Amniotic stem cell (primary cell): Measurements from ENCODE around the gene OXER1.

ENCODE experiments used
- DNase-seq: peaks from one replicate; lab custom pipeline; 2025; lab: John Stamatoyannopoulos, UW

Gene OXER1

DNA sequence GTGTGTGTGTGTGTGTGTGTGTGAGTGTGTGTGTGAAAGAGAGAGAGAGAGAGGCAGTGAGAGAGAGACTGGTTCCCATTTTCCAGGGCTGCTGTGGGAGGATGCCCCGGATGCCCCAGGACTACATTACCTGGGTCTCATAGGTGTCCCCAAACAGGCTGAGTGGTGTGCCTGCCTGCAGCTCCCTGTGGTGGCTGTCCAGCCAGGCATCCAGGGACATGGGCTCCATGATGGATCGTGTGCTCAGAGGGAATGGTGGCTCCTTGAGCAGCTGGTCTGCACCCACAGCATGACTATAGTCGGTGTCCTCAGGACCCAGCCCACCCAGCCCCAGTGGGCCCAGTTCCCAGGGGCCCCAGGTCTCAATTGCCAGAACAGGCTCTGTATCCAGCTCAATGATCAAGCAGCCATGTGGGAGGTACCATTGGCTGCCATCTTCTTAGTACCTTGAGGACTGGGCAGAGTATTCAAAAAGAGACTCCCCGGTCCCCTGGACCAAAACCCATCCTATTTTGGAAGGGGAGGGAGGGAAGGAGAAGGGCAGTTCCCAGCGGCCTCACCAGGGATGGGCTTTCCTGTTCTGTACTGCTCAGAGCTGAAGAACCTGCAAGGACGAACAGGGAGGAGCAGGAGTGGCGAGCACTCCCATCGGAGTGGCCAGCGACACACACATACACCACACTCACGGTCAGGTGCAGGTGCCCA is 5.8 kb upstream of the OXER1 start:
- DNase-seq: no peak

DNA sequence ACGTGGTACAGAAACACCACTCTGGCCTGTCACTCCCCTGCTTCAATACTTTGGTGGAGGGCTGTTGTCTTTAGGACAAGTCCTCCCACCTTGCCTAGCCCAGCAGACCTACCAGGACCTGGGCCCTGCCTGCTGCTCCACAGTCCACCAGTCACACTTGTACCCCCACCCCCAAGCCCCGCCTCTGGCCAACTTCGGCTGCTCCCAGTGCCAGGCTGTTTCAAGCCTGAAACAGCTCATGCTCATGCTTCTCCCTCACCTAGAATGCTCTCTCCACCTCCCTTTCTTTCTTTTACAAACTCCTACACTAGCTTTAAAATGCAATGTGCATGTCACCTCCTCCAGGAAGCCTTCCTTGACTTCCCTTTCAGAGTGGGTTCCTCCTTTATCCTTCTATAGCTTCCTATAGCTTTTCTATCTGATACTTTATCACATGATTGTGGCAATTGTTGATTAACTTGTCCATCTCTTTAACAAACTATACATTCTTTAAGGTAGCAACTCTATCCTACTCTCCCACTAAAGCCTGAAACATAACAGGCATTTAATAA is 4.8 kb upstream of the OXER1 start:
- no peak for DNase-seq

DNA sequence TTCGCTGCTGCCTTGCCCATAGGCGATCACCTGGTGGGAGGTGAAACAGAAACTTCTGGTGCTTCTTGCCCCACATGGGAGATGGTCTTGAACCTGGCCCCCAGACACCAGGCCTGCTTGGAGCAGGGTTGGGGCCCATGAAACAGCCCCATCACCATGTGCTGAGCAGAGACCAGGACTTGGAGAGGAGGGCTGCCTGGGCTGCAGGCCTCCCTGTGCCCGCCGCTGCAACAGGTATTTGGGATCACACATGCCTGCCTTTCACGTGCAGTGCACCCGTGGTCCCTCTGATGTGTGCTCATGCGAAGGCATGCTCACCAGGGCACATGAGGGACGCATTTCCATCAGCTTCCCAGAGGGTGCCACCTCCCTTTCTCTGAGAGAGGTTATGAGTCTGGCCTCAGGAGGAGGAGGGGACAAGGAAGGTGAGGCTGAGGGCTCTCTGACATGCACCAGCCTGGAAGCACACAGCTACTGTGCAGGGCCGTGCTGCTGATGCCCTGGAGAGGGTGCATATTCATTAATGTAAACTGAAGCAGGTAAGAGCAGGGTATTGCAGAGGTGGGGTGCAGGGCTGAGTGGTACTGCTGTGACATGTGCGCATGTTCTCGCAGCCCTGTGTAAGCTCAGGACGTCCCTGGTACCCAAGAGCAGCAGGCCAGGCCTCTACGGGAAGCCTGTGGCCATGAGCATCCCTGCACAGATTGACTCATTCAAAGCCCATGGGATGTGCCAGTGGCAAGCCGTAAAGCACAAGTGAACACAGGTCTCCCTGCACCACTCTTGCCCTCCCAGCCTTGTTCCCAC is 4.2 kb upstream of the OXER1 start:
- DNase-seq: no peak

DNA sequence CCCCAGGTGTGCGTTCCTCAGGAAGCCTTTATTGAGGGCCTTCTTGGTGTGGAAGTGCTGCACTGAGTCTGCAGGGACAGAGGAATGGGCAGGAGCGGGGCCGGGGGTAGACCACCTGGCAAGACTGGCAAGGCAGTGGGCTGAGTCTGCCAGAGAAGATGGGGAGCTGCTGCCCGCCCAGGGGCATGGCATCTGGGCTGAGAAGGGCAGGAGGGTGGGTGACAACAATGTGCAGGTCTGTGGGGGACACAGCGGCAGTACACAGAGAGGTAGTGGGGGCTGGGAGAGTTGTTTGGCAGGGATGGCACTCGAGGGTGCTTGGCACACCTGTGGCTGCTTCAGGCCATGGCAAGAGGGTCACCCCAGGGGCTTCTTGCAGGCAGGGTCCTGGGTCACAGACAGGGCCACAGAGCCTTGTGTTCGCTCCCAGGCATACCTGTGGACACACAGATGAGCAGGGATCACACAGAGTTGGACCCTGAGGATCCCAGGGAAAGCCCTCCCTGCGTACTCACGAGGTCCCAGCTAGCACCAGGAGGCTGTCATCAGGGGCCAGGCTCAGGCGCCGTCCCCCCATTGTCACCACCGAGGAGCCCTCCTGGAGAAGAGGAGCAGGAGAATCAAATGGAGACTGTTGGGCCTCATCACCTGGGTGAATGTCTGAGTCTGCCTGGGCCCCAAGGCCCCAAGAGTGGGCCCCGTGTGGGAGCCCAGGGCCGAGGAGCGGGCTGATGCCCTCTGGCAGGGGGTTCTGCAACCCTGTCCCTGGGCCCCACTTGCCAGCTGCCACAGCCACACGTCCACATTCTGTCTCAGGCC is 3.4 kb upstream of the OXER1 start:
- DNase-seq: no peak

DNA sequence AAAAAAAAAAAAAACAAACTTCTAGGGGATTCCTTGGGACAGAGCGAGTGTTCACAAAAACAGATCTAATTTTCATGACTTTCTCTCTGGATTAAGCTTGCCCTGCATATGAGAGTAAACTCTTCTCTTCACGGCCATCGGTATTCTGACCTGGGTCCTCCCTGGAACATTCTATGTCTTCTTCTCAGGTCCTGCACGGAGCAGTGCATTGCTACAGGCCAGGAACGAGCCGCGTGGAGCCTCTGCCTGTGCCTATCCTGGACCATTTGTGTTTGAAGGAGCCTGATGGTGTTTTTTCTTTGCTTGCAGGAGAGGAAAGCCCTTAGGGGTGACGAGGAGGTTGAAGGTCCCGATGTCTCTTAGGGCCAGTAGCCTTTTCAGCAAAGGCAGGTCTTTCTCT is 1.8 kb upstream of the OXER1 start:
- no peak for DNase-seq

DNA sequence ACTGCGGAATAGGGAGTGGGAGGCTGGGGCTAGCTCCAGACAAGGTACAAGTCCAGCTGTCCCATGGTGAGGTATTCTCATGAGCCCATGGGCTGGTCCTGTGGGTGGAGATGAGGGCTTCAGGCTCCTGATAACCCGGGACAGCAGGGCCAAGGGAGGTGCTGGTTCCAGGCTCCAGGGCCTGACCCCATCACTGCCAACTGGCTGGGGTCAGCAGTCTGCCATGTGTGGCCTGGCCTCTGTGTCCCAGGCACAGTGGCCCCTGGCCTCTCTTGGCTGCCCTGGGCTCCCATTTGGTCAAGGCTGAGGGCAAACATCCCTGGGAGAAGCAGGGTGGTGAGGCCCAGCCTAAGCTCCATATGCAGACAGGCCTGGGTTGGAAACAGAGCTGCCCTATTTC is 966 bp upstream of the OXER1 start:
- DNase-seq: no peak

DNA sequence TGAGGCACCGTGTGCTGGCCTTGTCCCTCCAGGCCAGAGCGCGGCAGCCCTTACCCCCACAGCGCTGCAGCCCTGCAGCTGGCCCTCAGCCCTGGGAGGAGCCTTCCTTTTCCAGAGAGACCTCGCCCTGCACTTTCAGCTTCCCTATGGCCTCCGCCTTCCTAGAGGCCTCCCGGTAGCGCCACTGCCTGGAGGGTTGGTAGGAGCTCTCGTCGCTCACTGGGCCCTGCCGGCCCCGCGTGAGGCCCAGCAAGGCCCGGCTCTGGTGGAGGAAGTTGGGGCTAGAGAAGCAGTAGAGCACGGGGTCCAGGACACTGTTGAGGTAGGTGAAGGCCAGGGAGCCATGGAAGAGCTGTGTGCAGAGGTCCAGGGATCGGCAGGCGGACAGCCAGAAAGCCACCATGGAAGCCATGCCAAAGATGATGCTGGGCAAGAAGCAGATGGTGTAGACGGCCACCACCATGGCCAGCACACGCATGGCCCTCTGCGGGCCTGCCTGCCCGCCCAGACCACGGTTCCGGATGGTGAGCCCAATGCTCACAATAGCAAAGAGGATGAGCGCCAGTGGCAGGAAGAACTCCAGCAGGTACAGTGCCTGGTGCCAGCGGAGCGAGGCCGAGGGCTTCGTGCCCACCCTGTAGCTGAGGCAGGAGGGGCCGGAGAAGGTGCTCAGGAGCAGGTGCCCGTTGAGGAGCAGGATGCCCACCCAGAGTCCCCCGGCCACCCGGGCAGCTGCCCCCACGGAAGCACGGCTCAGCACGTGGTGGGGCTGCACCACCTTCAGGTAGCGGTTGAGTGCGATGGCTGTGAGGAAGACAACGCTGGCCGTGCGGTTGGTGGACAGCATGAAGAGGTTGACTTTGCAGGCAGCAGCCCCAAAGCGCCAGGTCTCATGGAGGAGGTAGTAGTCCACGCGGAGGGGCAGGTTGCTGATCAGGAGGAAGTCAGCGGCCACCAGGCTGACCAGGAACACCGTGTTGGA is 821 bp downstream of the OXER1 start:
- DNase-seq: no peak

DNA sequence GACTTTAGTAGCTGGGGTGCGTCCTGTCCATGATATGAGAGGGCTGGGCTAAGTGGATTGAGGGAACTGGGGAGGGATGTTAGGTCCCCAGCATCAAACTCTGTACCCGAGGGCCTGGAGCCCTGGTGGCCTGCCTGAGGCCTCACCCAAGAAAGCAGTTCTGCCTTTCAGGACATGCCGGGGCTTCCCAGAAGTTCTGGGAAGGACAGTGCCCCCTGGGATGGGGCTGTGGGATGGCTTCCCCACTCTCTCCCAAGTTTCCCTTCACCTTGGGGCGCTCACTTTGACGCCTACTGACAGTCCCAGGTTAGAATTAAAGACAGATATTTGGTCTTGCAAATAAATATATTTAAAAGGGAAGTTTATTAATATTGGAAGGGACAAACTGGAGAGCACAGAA is 1.8 kb downstream of the OXER1 start:
- no peak for DNase-seq

DNA sequence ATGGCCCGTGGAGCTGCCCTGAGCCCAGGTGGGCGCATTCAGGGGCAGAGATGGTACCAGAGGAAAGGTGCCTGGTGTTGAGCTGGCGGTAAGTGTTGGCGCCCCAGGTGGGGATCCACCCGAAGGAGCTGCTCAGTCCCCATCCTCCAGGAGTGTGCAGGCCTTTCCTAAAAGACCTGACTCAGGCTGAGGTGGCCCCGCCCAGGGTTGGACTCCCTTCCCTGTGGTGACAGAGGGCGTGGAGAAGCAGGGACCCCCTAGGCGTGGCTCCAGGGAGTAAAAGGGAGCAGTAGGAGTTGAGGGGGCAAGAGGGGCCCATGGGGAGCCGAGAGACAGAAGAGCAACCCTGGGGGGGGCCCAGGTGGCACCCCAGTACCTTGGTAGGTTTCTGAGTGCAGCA is 2.4 kb downstream of the OXER1 start:
- DNase-seq: no peak

DNA sequence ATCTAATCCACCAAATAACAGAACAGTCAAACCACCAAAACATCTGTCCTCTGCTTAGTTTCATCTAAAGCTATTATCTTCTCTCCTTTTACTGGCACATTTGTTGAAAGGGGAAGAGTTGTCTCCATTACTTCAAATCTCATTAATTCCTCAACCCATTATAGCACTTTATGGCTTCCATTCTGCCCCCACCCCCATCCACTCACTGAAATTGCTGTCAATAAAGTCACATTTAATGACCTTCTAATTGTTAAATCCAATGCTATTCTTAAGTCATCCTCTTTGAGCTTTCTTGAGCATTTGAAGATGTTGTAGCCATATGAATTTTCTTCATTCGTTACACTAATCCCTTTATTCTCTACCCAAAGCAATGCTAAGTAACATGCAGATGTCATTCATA is 5.2 kb downstream of the OXER1 start:
- DNase-seq: no peak

DNA sequence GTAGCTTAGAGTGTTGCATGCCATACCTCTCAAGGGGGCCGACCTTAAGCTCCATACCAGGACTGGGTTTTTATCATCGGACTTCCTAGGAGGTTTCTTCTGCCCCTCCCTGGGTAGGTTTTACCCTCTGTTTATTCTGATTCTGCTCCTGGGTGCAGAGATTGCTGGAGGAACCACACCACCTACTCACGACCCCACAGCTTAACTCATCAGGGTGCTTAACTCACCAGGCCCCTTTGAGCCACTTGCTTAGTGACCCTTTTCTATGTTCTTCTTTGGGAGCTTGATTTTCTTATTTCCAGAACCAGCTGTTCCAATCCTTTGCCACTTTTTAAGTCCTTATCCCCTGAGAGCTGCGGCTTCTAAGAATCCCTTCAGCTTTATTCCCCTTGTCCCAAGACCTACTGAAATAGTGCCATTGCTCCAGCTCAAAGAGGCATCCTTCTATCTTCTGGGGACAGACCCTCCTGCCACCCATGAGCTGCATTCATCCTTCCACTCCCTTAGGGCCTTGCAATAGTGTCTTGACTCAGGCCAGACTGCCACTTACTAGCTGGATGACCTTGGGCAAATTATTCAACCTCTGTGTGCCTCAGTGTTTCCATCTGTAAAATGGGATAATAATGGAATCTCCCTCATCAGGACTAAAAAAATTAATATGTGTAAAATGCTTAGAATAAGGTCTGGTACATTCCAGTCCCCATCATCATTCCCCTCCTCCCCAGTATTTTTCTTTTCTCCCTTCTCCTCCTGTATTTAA is 5.8 kb downstream of the OXER1 start:
- no peak for DNase-seq

DNA sequence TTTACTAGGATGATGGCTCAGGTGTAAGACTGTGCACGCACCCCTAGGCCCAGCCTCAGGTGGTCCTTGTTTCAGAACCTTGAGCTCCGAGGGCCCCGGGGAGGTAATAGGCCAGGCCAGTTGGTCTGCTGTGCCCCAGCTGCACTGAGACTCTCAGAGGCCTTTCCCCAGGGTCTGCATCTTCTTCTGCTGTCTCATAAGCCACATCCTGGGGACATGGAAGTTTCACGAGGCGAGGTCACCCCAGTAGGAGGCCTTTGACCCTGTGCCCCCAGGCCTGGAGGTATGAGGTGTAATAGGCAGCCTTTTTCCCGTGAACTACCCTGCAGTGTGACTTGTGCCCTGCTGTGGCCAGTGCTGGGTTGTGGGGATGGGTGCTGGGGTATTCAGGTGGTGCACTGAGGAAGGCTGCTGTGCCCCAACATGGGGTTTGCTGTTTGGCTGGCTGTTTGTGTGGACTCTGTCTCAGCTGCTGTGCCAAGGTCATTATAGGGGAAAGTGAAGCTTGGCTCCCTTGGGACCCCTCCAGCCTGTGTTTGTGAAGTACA is 6.9 kb downstream of the OXER1 start:
- no peak for DNase-seq

DNA sequence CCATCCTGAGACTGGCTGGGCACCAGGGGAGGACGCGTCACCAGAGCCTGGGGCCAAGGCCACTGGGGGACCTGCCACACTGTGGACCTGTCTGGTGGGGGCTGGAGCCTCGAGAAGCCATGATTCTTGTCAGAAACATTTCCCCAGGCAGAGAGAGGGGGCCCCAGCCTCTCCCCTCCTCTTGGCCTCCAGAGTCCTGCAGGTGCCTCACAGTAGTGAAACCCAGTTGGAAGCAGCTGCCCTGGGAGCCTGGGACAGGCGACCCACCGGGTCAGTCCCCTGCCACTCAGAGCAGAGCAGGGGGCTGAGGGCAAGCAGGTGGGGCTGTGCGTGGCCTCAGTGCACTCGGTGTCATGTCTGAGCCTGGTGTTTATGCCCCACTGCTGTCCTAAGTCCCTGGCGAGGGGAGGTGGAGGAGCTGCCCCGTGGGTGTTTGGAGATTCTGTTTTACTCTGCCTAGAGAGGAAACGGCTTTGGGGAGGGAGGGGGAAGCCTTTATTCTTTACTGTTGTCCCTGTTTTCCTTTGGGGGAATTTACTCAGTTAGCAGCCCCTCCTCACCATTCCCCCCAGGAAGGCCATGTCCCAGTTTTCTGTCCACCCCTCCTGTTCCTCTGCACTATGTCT is 7.7 kb downstream of the OXER1 start:
- DNase-seq: no peak

DNA sequence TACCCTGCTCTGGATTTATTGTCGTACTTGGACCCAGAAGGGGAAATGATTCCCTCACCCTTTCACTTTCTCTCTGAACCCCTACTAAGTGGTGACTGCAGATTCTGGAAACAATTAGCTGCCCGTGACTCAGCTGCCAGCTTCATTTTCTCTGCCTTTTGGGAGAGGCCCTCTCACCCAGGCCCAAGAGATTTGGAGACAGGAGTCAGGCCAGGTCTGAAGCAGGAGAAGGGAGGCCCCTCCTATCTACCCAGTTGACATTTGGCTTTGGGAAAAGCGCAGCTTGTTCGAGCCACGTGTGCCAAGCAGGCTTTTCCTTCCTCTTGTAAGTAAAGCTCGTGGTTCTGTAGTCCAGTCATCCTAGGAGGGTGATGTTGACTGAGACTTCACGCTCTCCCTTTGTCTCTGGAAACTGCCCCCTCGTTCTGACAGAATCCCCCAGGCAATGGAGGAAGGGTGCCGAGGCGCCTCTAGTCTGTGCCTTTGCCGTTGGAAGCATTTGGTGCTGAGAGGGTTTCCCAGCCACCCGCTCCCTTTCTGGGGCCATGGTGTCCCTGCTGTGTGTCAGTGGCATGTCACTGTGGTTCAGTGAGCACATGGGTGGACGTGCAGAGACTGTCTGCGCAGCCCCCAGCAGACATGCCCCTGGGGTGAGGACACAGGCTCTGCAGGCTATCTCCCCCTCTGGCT is 8.6 kb downstream of the OXER1 start:
- DNase-seq: no peak

DNA sequence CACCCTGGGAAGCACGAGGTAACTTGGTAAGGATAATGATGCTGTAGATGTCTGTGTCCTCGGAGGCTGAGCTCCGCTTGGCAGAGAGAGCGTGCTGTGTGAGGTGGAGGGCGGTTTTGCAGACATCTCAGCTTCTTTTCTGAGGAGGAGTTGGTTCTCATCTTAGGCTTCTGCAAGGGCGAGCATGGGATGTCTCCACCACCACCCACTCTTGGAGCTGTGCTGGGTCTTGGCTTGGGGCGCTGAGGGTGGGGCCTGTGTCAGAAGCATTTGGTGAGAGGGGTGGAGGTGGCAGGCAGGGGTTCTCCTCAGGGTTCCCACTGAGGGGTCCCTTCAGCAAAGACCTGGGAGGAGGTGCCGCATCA is 9.2 kb downstream of the OXER1 start:
- no peak for DNase-seq

DNA sequence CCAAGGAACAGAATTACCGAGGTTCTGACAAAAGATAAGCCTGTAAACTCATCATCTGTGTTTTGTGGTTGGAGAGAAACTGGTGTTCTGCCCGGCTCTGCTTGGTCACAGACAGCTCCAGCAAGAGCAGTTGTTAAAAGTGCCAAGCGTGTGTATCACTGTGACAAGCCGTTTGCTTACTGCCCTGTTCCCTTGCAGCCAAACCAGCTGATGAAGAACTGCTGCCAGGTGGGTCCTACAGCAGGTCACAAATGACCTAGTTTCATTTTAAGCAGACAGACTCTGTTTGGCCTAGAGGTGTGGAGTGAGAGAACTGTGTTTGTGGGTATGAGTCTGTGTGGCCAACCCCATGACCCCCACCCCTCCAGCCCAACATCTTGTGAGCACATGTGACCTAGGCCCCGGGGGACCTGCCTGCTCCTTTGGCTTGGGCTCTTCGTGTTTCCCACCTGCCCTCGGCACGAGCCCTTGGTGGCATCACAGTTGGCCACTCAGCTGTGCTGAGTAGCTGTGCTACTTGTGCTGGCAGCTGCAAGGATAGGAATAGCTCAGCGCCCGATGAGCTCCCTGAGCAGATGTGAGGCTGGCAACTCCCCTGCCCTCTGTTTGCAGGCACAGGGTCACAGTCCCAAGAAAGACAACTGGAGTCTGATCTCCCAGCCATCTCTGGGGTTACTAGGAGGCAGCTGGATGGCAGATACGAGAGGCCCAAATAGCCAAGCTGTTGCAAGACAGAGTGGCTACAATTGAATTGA is 9.7 kb downstream of the OXER1 start:
- DNase-seq: no peak

DNA sequence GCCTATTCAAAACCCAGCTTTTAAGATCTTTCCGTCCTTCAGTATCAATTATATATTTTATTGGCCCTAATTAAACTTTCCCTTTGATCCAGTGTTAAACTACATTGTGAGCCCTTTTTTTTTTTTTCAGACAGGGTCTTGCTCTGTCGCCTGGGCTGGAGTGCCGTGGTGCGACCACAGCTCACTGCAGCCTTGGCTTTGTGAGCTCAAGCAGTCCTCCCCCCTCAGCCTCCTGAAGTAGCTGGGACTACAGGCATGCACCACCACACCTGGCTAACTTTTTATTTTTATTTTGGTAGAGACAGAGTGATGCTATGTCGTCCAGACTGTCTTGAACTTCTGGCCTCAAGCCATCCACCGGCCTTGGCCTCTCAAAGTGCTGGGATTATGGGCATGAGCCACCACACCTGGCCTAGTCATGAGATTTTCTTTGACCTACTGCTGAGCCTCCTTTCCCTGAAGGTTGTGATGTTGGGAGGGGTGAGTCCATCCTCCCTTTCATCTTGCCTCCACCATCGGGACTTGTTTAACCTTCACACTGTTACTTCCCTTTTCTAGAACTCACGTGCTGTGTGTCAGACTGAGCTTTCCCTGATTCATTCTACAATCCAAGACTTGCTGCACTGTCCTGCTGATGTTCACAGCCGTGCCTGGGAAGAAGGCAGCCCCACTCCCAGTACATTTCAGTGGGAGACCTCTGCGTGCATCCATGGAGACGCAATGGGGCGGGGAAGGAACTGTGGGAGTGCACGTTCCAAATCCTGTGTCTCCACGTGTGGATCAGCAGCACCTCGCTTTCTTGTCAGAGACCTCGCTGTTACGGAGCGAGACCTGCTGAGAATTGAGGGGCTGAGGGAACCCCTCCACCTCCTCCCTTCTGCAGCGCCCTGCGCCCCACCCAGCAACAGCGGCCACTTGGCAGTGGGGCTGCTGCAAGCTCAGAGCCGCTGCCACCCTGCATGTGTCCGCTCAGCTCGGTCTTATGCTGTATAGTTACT is 10.8 kb downstream of the OXER1 start:
- no peak for DNase-seq
